ENCODE results near the gene SFMBT1. TPM values are rescaled to one million over a fixed set of nuclear protein-coding genes. Genes with fewer than 3 reads are reported as not detected.

Gene SFMBT1
- total RNA-seq, 1 donor from 2014 or later = 8.4 TPM

GRCh38 chr3:52998771-52999513 lies 46.9 kb downstream of the SFMBT1 start:
- H3K4me3 Mint-ChIP-seq (ENCODE audit: unreplicated experiment) = no peak overlapping the region
- peak; percentile 93 for DNase-seq (ENCODE audit: low spot score)
- TF ChIP-seq, protein P1, sequence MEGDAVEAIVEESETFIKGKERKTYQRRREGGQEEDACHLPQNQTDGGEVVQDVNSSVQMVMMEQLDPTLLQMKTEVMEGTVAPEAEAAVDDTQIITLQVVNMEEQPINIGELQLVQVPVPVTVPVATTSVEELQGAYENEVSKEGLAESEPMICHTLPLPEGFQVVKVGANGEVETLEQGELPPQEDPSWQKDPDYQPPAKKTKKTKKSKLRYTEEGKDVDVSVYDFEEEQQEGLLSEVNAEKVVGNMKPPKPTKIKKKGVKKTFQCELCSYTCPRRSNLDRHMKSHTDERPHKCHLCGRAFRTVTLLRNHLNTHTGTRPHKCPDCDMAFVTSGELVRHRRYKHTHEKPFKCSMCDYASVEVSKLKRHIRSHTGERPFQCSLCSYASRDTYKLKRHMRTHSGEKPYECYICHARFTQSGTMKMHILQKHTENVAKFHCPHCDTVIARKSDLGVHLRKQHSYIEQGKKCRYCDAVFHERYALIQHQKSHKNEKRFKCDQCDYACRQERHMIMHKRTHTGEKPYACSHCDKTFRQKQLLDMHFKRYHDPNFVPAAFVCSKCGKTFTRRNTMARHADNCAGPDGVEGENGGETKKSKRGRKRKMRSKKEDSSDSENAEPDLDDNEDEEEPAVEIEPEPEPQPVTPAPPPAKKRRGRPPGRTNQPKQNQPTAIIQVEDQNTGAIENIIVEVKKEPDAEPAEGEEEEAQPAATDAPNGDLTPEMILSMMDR (IDR thresholded peaks at IDR 0.05) = no peak
- no peak overlapping the region for H3K27ac Mint-ChIP-seq (ENCODE audit: unreplicated experiment)
- no peaks in the 10 kb centered on the region for H3K4me1 Mint-ChIP-seq (ENCODE audit: low read depth)
- no peaks in the 10 kb centered on the region for H3K36me3 Mint-ChIP-seq (ENCODE audit: low read depth)
- H3K9me3 Mint-ChIP-seq (ENCODE audit: low read depth) = no peaks in the 10 kb centered on the region
- no peaks in the 10 kb centered on the region for H3K27me3 Mint-ChIP-seq (ENCODE audit: low read depth)

DNA sequence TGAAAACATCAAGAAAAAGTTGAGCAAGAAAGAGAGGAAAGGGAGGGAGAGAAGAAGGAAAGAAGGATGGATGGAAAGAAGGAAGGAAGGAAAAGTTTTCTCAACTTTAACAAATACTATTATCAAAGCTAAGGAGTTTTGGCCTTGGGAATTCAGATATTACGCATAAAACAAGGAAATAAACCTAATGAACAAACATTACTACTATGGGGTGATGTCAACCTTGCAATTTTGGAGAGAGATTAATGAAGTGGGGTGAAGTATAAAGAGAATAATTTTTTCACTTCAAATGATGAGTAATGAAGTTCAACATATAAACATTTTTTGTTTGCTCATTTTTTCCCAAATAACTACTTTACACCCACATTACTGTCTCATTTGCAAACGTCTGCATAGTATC lies 55.2 kb downstream of the SFMBT1 start:
- Mint-ChIP-seq H3K27ac (ENCODE audit: unreplicated experiment) (no peak overlapping the region), H3K9me3 (ENCODE audit: low read depth) (no peaks in the 10 kb centered on the region), H3K4me3 (ENCODE audit: unreplicated experiment) (no peak overlapping the region), H3K27me3 (ENCODE audit: low read depth) (no peaks in the 10 kb centered on the region), H3K4me1 (ENCODE audit: low read depth) (peaks cover 6% of the 10 kb centered on the region), H3K36me3 (ENCODE audit: low read depth) (no peaks in the 10 kb centered on the region)
- TF ChIP-seq, protein P1 (IDR thresholded peaks at IDR 0.05) = no peak
- DNase-seq (ENCODE audit: low spot score) = no peak

DNA sequence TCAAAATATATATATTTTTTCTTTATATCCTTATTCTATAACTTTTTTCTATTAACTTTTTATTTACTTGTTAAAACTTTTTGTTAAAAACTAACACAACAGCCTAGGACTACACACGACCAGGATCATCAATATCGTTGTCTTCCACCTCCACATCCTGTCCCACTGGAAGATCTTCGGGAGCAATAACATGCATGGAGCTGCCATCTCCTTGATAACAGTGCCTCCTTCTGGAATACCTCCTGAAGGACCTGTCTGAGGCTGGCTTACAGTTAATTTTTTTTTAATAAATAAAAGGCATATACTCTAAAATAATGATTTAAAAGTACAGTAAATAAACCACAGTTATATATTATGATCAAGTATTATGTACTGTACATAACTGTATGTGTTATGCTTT lies 58.9 kb downstream of the SFMBT1 start:
- no peaks in the 10 kb centered on the region for H3K9me3 Mint-ChIP-seq (ENCODE audit: low read depth)
- H3K4me3 Mint-ChIP-seq (ENCODE audit: unreplicated experiment) = no peak overlapping the region
- no peak overlapping the region for H3K27ac Mint-ChIP-seq (ENCODE audit: unreplicated experiment)
- no peaks in the 10 kb centered on the region for H3K36me3 Mint-ChIP-seq (ENCODE audit: low read depth)
- DNase-seq (ENCODE audit: low spot score) = no peak
- peaks cover 6% of the 10 kb centered on the region for H3K4me1 Mint-ChIP-seq (ENCODE audit: low read depth)
- TF ChIP-seq, protein P1 (IDR thresholded peaks at IDR 0.05) = peak; percentile 71
- no peaks in the 10 kb centered on the region for H3K27me3 Mint-ChIP-seq (ENCODE audit: low read depth)

- Mint-ChIP-seq H3K36me3 (ENCODE audit: low read depth) (no peaks in the 10 kb centered on the region), H3K27me3 (ENCODE audit: low read depth) (no peaks in the 10 kb centered on the region), H3K4me3 (ENCODE audit: unreplicated experiment) (no peak overlapping the region), H3K27ac (ENCODE audit: unreplicated experiment) (no peak overlapping the region), H3K4me1 (ENCODE audit: low read depth) (peaks cover 6% of the 10 kb centered on the region), H3K9me3 (ENCODE audit: low read depth) (no peaks in the 10 kb centered on the region)
- no peak for DNase-seq (ENCODE audit: low spot score)
- TF ChIP-seq, protein P1 (IDR thresholded peaks at IDR 0.05) = no peak
Measured at GRCh38 chr3:52986049-52986448, 59.8 kb downstream of the SFMBT1 start.

DNA sequence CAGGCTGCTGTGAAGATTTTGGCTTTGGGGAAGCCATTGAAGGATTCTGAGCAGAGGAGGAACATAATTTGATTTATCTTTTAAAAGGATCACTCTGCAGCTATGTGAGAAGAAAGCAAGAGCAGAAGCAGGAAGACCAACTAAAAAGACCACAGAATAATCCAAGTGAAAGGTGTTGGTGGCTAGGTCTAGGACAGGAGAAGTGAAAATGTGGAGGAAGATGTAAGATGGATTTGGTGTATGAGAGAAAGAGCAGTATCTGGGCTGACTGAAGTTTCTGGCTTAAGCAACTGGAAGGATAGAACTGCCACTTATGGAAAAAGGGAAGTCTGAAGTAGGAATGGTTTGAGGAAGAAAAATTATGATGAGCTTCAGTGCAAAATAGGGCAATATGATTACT lies 62.0 kb downstream of the SFMBT1 start:
- no peaks in the 10 kb centered on the region for H3K36me3 Mint-ChIP-seq (ENCODE audit: low read depth)
- no peak for DNase-seq (ENCODE audit: low spot score)
- no peaks in the 10 kb centered on the region for H3K9me3 Mint-ChIP-seq (ENCODE audit: low read depth)
- no peaks in the 10 kb centered on the region for H3K4me1 Mint-ChIP-seq (ENCODE audit: low read depth)
- no peak overlapping the region for H3K27ac Mint-ChIP-seq (ENCODE audit: unreplicated experiment)
- H3K27me3 Mint-ChIP-seq (ENCODE audit: low read depth) = no peaks in the 10 kb centered on the region
- H3K4me3 Mint-ChIP-seq (ENCODE audit: unreplicated experiment) = no peak overlapping the region
- TF ChIP-seq, protein P1 (IDR thresholded peaks at IDR 0.05) = no peak

Measured in chondrocyte (in vitro differentiated cells).